HG02798 (cell line): ENCODE results near the gene PKD1L1.
"Not testable (repeated sequence)": the region's sequence is repeated elsewhere in the genome, so short reads cannot be mapped to it uniquely, and the experiment has no call there.

Source experiments
- ATAC-seq: cut with Tn5 transposase; IDR thresholded peaks from one replicate; pipeline ENCODE4 v1.9.1; 2021; ENCODE audit warnings: mild to moderate bottlenecking; ENCODE audit not compliant: unreplicated experiment, poor library complexity

PKD1L1 gene

GRCh38 chr7:47804767-47805545 is 143.3 kb downstream of the PKD1L1 start:
- ATAC-seq: no peak

GRCh38 chr7:47803846-47804245 is 144.4 kb downstream of the PKD1L1 start:
- ATAC-seq: no peak

GRCh38 chr7:47803025-47803424 is 145.2 kb downstream of the PKD1L1 start:
- no peak for ATAC-seq

- no peak for ATAC-seq
Measured at GRCh38 chr7:47801423-47801822, 146.8 kb downstream of the PKD1L1 start.

GRCh38 chr7:47799524-47799923 is 148.7 kb downstream of the PKD1L1 start:
- ATAC-seq: no peak

- ATAC-seq: no peak
Measured at GRCh38 chr7:47796347-47796746, 151.9 kb downstream of the PKD1L1 start.

GRCh38 chr7:47795631-47796030 is 152.6 kb downstream of the PKD1L1 start:
- ATAC-seq: no peak

- not testable (repeated sequence) for ATAC-seq
Measured at GRCh38 chr7:47795126-47795525, 153.1 kb downstream of the PKD1L1 start.

GRCh38 chr7:47794016-47794415 is 154.2 kb downstream of the PKD1L1 start:
- no peak for ATAC-seq

- not testable (repeated sequence) for ATAC-seq
Measured at GRCh38 chr7:47793186-47793585, 155.1 kb downstream of the PKD1L1 start.

- ATAC-seq: no peak
Measured at GRCh38 chr7:47792521-47793121, 155.6 kb downstream of the PKD1L1 start.

- ATAC-seq: no peak
Measured at GRCh38 chr7:47791682-47792081, 156.6 kb downstream of the PKD1L1 start.

- ATAC-seq: no peak
Measured at GRCh38 chr7:47788083-47788482, 160.2 kb downstream of the PKD1L1 start.

GRCh38 chr7:47787249-47788069 is 160.8 kb downstream of the PKD1L1 start:
- ATAC-seq: no peak

- ATAC-seq: no peak
Measured at GRCh38 chr7:47786557-47787248, 161.6 kb downstream of the PKD1L1 start.

GRCh38 chr7:47785923-47786556 is 162.2 kb downstream of the PKD1L1 start:
- no peak for ATAC-seq

- no peak for ATAC-seq
Measured at GRCh38 chr7:47783456-47784223, 164.6 kb downstream of the PKD1L1 start.

GRCh38 chr7:47782792-47783191 is 165.5 kb downstream of the PKD1L1 start:
- ATAC-seq: no peak

- ATAC-seq: no peak
Measured at GRCh38 chr7:47782022-47782421, 166.2 kb downstream of the PKD1L1 start.
